Activated naive CD4-positive, alpha-beta T cell treated with anti-CD3 and anti-CD28 coated beads, Interleukin-2, amount 10 ng/mL, durations not matched to agents 5 hours and 36 hours (primary cell): ENCODE data around the gene ACTN2. TPM values are rescaled to one million over a fixed set of nuclear protein-coding genes. Genes with fewer than 3 reads are reported as not detected.

Source experiments
- total RNA-seq, 2 experiments: library from RNA; stranded (reverse); gene quantifications; one replicate each; pipeline ENCODE4 v1.2.3, GENCODE V29; 2021

ACTN2 gene
- total RNA-seq, result not detected

GRCh38 chr1:236685917-236686814 lies at the start of gene ACTN2:
ACTN2 (plus strand) TSS chr1:236686499; CDS start chr1:236686674, 175 bp downstream.

DNA sequence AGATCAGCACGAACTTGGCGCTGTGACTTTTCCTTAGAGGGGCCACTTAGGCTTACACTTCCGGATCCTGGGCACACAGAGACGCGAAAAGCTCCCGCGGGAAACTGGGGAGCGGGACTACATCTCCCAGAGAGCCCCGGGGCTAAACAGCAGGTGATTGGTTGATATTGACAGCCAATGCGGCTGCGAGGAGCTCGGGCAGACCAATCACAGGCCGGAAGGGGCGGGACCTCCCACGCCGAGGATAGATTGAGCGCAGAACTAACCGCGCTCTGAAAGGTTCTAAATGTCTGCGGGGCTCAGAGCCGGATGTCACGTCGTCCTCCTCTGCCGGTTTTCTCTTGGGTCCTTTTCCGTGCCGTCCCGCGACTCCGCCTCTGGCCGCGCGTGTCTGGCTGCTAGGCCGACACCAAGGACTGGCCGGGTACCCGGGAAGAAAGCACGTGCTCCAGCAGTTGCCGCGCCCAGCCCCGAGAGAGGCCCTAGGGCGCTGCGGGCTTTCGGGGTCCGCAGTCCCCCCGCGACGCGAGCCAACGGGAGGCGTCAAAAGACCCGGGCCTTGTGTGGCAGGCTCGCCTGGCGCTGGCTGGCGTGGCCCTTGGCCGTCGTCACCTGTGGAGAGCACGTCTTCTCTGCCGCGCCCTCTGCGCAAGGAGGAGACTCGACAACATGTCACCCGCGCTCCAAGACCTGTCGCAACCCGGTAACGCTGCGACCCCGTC lies 108.9 kb downstream of the ACTN2 start, which contains the start of gene MTR:
Gene MTR, plus strand, starts transcription at position 258 of the 722 bp plus-strand sequence. Its CDS starts 412 bp downstream, at position 670.

Other genes with a start within 250 kb of the ACTN2 start
- 100 to 1,000 TPM; 113 TPM for gene LGALS8, start 162.5 kb upstream of the ACTN2 start, total RNA-seq
- gene HEATR1, start 82.0 kb upstream of the ACTN2 start, total RNA-seq, result 10 to 100 TPM; 36.7 to 39.6 TPM
- gene MTR, start 108.8 kb downstream of the ACTN2 start, total RNA-seq, result 10 to 100 TPM; 40.8 to 46.1 TPM